Esophagus squamous epithelium (tissue), 5 donors: ENCODE results near the gene MYH13. TPM values are rescaled to one million over a fixed set of nuclear protein-coding genes. Genes with fewer than 3 reads are reported as not detected.

ENCODE experiments used
- DNase-seq: peaks from one replicate; lab custom pipeline; 2025; lab: John Stamatoyannopoulos, UW
- H3K27ac ChIP-seq, 4 donors: fragments of 200-600 bp; sonication (generic); one replicate each; pipeline ENCODE4 v1.5.1; 2016 to 2019; ENCODE audit warnings: mild to moderate bottlenecking in 1 of 4
- H3K27me3 ChIP-seq, 4 donors: fragments of 200-600 bp; sonication (generic); 1 replicate in 3 of 4; 2 replicates in 1 of 4; pipeline versions ENCODE4 v1.5.1 to v1.6.0; 2017 to 2021; ENCODE audit warnings: antibody characterized with exemption in 1 of 4
- H3K36me3 ChIP-seq, 3 donors: fragments of 200-600 bp; sonication (generic); one replicate each; pipeline ENCODE4 v1.5.1; 2016 to 2019
- H3K4me1 ChIP-seq, 3 donors: fragments of 200-600 bp; sonication (generic); one replicate each; pipeline ENCODE4 v1.5.1; 2017 to 2019
- H3K4me3 ChIP-seq, 4 donors: fragments of 200-600 bp; sonication (generic); 1 replicate in 3 of 4; 2 replicates in 1 of 4; pipeline ENCODE4 v1.5.1; 2016 to 2019; ENCODE audit warnings: mild to moderate bottlenecking in 2 of 4, moderate library complexity in 1 of 4
- H3K9me3 ChIP-seq, 3 donors: fragments of 200-600 bp; sonication (generic); one replicate each; pipeline ENCODE4 v1.5.1; 2016 to 2019
- CTCF ChIP-seq, 6 experiments: fragments of 450-650 bp in 4 of 6; fragments of 200-600 bp in 2 of 6; sonication (generic) in 2 of 6; IDR thresholded peaks; one replicate each; pipeline ENCODE4 v1.5.1; 2016 to 2019; ENCODE audit warnings: antibody characterized with exemption in 6 of 6, mild to moderate bottlenecking in 4 of 6, moderate library complexity in 4 of 6
- POLR2A ChIP-seq, 4 donors: fragments of 450-650 bp; IDR thresholded peaks; one replicate each; pipeline ENCODE4 v1.6.1; 2017; ENCODE audit warnings: antibody characterized with exemption in 4 of 4, mild to moderate bottlenecking in 4 of 4, moderate library complexity in 3 of 4
- WGBS, 2 donors: methylation state at CpG; one replicate each; pipeline ENCODE4 v1.1.5; 2018; 5-methylcytosine and 5-hydroxymethylcytosine counted together
- intact Hi-C: fragments of 100-400 bp; cut with DNase I; formaldehyde crosslinking; loops from one replicate; pipeline ENCODE4 v1.15.0; 2022
- total RNA-seq, 4 donors: library from RNA; depleted of rRNA; stranded (reverse); fragments of >200 nt; gene quantifications; one replicate each; pipeline ENCODE4 v1.1.0, GENCODE V29; 2016
- donor health status: DM: yes; HTN: yes; CAD: no.

MYH13 gene
- total RNA-seq, 4 donors from 2014 or later, result 0.18 TPM; not detected in 3

- no peak for TF ChIP-seq POLR2A (IDR thresholded peaks at IDR 0.05)
- Histone ChIP-seq H3K9me3 (no peaks in the 10 kb centered on the region), H3K27me3 (no peaks in the 10 kb centered on the region), H3K4me1 (peaks cover 0 to 4% (median 0%) of the 10 kb centered on the region in 3 donors), H3K27ac (no peak overlapping the region), H3K4me3 (no peak overlapping the region), H3K36me3 (no peaks in the 10 kb centered on the region)
- WGBS, 2 donors, result 90 to 91% methylated on average over 36 to 39 of the region's 44 CpGs
- intact Hi-C loops, result no loop called here
- DNase-seq, result no peak
Observed at GRCh38 chr17:10309003-10309974, 63.5 kb downstream of the MYH13 start.

- Histone ChIP-seq H3K4me3 (no peak overlapping the region), H3K36me3 (no peaks in the 10 kb centered on the region), H3K4me1 (peaks cover 0 to 4% (median 0%) of the 10 kb centered on the region in 3 donors), H3K9me3 (no peaks in the 10 kb centered on the region), H3K27ac (no peak overlapping the region), H3K27me3 (no peaks in the 10 kb centered on the region)
- intact Hi-C loops, result no loop called here
- DNase-seq, result no peak
- TF ChIP-seq CTCF (IDR thresholded peaks at IDR 0.05), result no peak
- TF ChIP-seq POLR2A (IDR thresholded peaks at IDR 0.05), result no peak
- WGBS, 2 donors, result 85 to 96% methylated on average over 5 of the region's 5 CpGs
Observed at GRCh38 chr17:10306585-10306984, 66.2 kb downstream of the MYH13 start.

- no peaks in the 10 kb centered on the region for H3K4me1 ChIP-seq
- no peak for TF ChIP-seq POLR2A (IDR thresholded peaks at IDR 0.05)
- no peak overlapping the region for H3K27ac ChIP-seq
- no peak for DNase-seq
- no peak overlapping the region for H3K4me3 ChIP-seq
- no peaks in the 10 kb centered on the region for H3K9me3 ChIP-seq
- no peaks in the 10 kb centered on the region for H3K36me3 ChIP-seq
- intact Hi-C loops, result no loop called here
- WGBS, 2 donors, result 49 to 58% methylated on average over 3 of the region's 3 CpGs
- no peaks in the 10 kb centered on the region for H3K27me3 ChIP-seq
Observed at GRCh38 chr17:10305398-10305797, 67.4 kb downstream of the MYH13 start.

- no peaks in the 10 kb centered on the region for H3K36me3 ChIP-seq
- no peaks in the 10 kb centered on the region for H3K27me3 ChIP-seq
- intact Hi-C loops, result no loop called here
Observed at GRCh38 chr17:10304758-10305300, 68.0 kb downstream of the MYH13 start.

GRCh38 chr17:10297691-10298090, 75.1 kb downstream of the MYH13 start:
- TF ChIP-seq POLR2A (IDR thresholded peaks at IDR 0.05) (no peak), CTCF (IDR thresholded peaks at IDR 0.05) (no peak)
- Histone ChIP-seq H3K27me3 (no peaks in the 10 kb centered on the region), H3K4me1 (no peaks in the 10 kb centered on the region), H3K4me3 (no peak overlapping the region), H3K27ac (no peak overlapping the region), H3K9me3 (no peaks in the 10 kb centered on the region), H3K36me3 (no peaks in the 10 kb centered on the region)
- intact Hi-C loops, result no loop called here
- no peak for DNase-seq
- 90 to 95% methylated on average over 3 of the region's 3 CpGs for WGBS, 2 donors

More at GRCh38 chr17:10304758-10305300, 68.0 kb downstream of the MYH13 start:
- Histone ChIP-seq H3K4me3 (no peak overlapping the region), H3K4me1 (no peaks in the 10 kb centered on the region), H3K27ac (no peak overlapping the region), H3K9me3 (no peaks in the 10 kb centered on the region)
- DNase-seq, result no peak
- no peak for TF ChIP-seq POLR2A (IDR thresholded peaks at IDR 0.05)
- TF ChIP-seq CTCF (IDR thresholded peaks at IDR 0.05), result no peak
- WGBS, 2 donors, result 61 to 94% methylated on average over 3 of the region's 4 CpGs
